Heart right ventricle (tissue), 16 donors: ENCODE measurements around the gene CATSPER3. TPM values are rescaled to one million over a fixed set of nuclear protein-coding genes. Genes with fewer than 3 reads are reported as not detected.

Experiments used
- ATAC-seq, 8 donors: fragments of 200-7000 bp; cut with Tn5 transposase; one replicate each; pipeline ENCODE4 v1.9.1; 2020; ENCODE audit warnings: mild to moderate bottlenecking in 8 of 8, moderate library complexity in 8 of 8, moderate number of reproducible peaks in 1 of 8
- DNase-seq, 2 donors: peaks; one replicate each; pipeline ENCODE4 v3.0.0-alpha.2; 2020
- H3K27ac ChIP-seq, 10 donors: fragments of 200-600 bp; sonication (generic) in 2 of 10; one replicate each; pipeline versions ENCODE4 v1.5.0 to v1.8.0; 2020 to 2022; ENCODE audit warnings: mild to moderate bottlenecking in 3 of 10
- H3K27me3 ChIP-seq, 7 donors: fragments of 200-600 bp; one replicate each; pipeline ENCODE4 v1.8.0; 2021 to 2022; ENCODE audit warnings: mild to moderate bottlenecking in 2 of 7
- H3K36me3 ChIP-seq, 9 donors: fragments of 200-600 bp; sonication (generic) in 1 of 9; one replicate each; pipeline versions ENCODE4 v1.5.0 to v1.8.0; 2020 to 2022; ENCODE audit warnings: mild to moderate bottlenecking in 2 of 9
- H3K4me1 ChIP-seq, 9 donors: fragments of 200-600 bp; sonication (generic) in 1 of 9; one replicate each; pipeline versions ENCODE4 v1.5.0 to v1.8.0; 2020 to 2022; ENCODE audit warnings: mild to moderate bottlenecking in 4 of 9
- H3K4me3 ChIP-seq, 10 donors: fragments of 200-600 bp; sonication (generic) in 2 of 10; one replicate each; pipeline versions ENCODE4 v1.5.0 to v1.8.0; 2020 to 2022; ENCODE audit warnings: mild to moderate bottlenecking in 7 of 10, moderate library complexity in 2 of 10
- H3K9me3 ChIP-seq, 11 donors: fragments of 200-600 bp in 10 of 11; sonication (generic) in 2 of 11; one replicate each; pipeline versions ENCODE4 v1.5.0 to v1.8.0; 2013 to 2022; ENCODE audit warnings: mild to moderate bottlenecking in 2 of 11, control low read depth in 1 of 11, moderate library complexity in 1 of 11
- WGBS, 2 donors: extraction: QIAGEN DNeasy Blood & Tissue Kit; methylation state at CpG; one replicate each; pipeline ENCODE4 v1.1.7; 2013; ENCODE audit warnings: inconsistent platforms in 1 of 2; 5-methylcytosine and 5-hydroxymethylcytosine counted together
- intact Hi-C, 10 donors: fragments of 100-400 bp; cut with DNase I; formaldehyde crosslinking; loops; one replicate each; pipeline versions ENCODE4 v1.11.1 to v1.14.2; 2022
- polyA plus RNA-seq, 2 donors: library from polyadenylated mRNA; stranded (reverse); fragments of 200-250 nt; gene quantifications; one replicate each; pipeline ENCODE4 v1.2.3, GENCODE V29; 2013
- total RNA-seq, 10 donors: library from RNA; stranded (reverse); fragmentation: NEBNext Ultra II Directional in 3 of 10; extraction: Animal tissue kit (Norgen Biotek cat#: 25700) in 3 of 10; gene quantifications; one replicate each; pipeline versions ENCODE4 v1.2.1 to v1.2.4, GENCODE V29; 2021 to 2023
- TF ChIP-seq, protein P1 (sequence below), 9 donors: fragments of 200-600 bp; sonication (generic) in 2 of 9; IDR thresholded peaks; one replicate each; pipeline versions ENCODE4 v1.5.0 to v1.8.0; 2021 to 2022; ENCODE audit warnings: antibody characterized with exemption in 9 of 9, mild to moderate bottlenecking in 5 of 9, moderate library complexity in 1 of 9
- donor health status: Arrhythmogenic right ventricular cardiomyopathy.
- donor health status: ischemic (EF 13 %, LVEDD 7.1; RV severe dilation, severe dysfunction).
- donor health status: healthy with polysubstance abuse.
- donor health status: DM: no; HTN: yes; CAD: no.
- donor health status: DM: no; HTN: no; CAD: no.
- donor health status: ischemic (EF 25% LVEDD 6.9; RV normal size, moderate dysfunction).
- donor health status: ischemic (EF 25% LVEDD 5.7; RV mildly dilated, moderate dysfunction).
- donor health status: healthy.
- donor health status: DM: yes; HTN: yes; CAD: no.
- donor health status: Ischemic cardiomyopathy.
- donor health status: ischemic (EF 35%, LVEDD 5.7; RV mildly dilated, moderate dysfunction).
- donor health status: nonischemic (EF 11% LVEDD 7.7; RV severe dilation, severe dysfunction).
- donor health status: DM: yes; HTN: yes; CAD: no.
- donor health status: PGD.
- donor health status: ischemic (EF 29% LVEDD 5.4; RV normal size, mild dysfunction).
- donor health status: nonischemic (EF 23%, LVEDD 6.1; RV moderate dilation, normal function).

CATSPER3 gene
- total and polyA plus RNA-seq, 12 donors, result 0.37 to 1.1 (median 0.72) TPM

DNA sequence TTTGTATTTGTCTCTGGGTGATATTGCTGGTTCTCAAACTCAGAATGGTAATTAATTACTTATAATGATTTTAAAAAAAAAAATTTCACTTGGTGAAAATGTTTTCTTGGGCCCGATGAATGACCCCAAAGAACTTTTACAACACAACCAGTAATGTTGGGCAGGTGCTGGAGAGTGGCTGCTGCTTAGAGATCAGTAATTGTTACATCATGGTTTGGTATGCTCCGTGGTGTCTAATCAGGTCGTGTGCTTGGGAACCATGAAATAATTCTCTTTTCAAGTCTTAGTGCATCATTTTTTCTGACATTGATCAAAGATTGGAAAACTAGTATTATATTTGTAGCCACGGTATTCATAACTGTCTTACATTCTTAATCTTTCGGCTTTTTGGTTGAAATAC, 33.5 kb upstream of the CATSPER3 start:
- H3K4me3 ChIP-seq, result no peak overlapping the region
- no peak for ATAC-seq
- H3K4me1 ChIP-seq, result no peaks in the 10 kb centered on the region
- no peaks in the 10 kb centered on the region for H3K27me3 ChIP-seq
- WGBS, 2 donors, result 96 to 97% methylated on average over 5 of the region's 5 CpGs
- TF ChIP-seq, protein P1, sequence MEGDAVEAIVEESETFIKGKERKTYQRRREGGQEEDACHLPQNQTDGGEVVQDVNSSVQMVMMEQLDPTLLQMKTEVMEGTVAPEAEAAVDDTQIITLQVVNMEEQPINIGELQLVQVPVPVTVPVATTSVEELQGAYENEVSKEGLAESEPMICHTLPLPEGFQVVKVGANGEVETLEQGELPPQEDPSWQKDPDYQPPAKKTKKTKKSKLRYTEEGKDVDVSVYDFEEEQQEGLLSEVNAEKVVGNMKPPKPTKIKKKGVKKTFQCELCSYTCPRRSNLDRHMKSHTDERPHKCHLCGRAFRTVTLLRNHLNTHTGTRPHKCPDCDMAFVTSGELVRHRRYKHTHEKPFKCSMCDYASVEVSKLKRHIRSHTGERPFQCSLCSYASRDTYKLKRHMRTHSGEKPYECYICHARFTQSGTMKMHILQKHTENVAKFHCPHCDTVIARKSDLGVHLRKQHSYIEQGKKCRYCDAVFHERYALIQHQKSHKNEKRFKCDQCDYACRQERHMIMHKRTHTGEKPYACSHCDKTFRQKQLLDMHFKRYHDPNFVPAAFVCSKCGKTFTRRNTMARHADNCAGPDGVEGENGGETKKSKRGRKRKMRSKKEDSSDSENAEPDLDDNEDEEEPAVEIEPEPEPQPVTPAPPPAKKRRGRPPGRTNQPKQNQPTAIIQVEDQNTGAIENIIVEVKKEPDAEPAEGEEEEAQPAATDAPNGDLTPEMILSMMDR (IDR thresholded peaks at IDR 0.05), result no peak
- H3K36me3 ChIP-seq, result peaks cover 0 to 78% (median 7%) of the 10 kb centered on the region in 9 donors
- H3K9me3 ChIP-seq, result no peaks in the 10 kb centered on the region
- intact Hi-C loops, result loop anchor here in 1 of 10 donors (10.0 kb wide), 1 partner anchor 261 kb away; no protein-coding TSS in a partner anchor
- DNase-seq, result no peak
- H3K27ac ChIP-seq, result no peak overlapping the region

DNA sequence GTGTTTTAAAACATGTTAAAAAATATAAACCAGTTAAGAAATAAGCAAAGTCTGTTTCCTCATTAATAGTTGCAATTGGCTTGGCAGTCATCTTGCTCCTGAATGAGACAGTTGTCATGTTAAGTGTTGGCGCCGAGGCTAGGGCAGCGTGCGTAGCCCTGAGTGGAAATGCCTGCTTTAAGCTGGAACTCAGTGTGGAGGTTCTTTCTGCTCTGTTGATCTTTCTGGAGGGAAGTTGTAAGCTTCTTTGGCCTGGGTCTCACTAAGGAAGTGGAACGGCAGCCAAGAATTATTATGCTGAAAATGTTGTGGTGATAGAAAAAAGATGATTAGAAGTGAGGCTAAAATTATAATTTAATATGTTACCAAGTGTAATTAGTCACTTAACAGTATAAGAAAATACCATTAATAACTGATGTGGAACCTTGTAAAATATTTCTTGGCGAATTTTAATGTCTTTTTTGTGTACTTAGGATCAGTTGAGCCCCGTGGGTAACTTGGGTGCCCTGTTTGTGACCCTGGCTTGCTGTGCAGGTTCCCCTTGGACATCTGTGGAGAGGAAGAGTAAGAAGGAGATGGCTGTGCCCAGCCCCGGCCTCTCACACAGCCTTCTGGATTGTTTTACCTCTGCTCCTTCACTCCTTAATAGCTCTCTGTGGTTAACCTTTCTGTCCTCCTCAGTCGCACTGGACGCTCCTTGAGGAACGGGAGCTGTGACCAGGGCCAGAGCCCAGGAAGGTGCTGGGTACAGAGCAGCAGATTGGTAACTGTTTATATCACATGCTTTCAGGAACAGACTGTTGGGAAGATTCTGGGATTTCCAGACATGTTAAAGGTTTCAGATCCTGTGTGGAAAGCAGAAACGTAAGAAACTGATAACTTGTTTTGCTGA, 31.8 kb upstream of the CATSPER3 start:
- no peak for ATAC-seq
- TF ChIP-seq, protein P1 (IDR thresholded peaks at IDR 0.05), result no peak
- H3K9me3 ChIP-seq, result no peaks in the 10 kb centered on the region
- no peaks in the 10 kb centered on the region for H3K27me3 ChIP-seq
- peaks cover 0 to 75% (median 0%) of the 10 kb centered on the region in 9 donors for H3K36me3 ChIP-seq
- H3K4me1 ChIP-seq, result no peaks in the 10 kb centered on the region
- H3K27ac ChIP-seq, result no peak overlapping the region
- no peak for DNase-seq
- WGBS, 2 donors, result 77 to 78% methylated on average over 12 of the region's 12 CpGs
- no peak overlapping the region for H3K4me3 ChIP-seq
- intact Hi-C loops, result loop anchor here in 1 of 10 donors (10.0 kb wide), 1 partner anchor 259 kb away; no protein-coding TSS in a partner anchor

GRCh38 chr5:134937526-134937925, 30.2 kb upstream of the CATSPER3 start:
- Histone ChIP-seq H3K27ac (no peak overlapping the region), H3K4me3 (no peak overlapping the region), H3K27me3 (no peaks in the 10 kb centered on the region), H3K36me3 (peaks cover 0 to 66% (median 0%) of the 10 kb centered on the region in 9 donors), H3K9me3 (no peaks in the 10 kb centered on the region), H3K4me1 (no peaks in the 10 kb centered on the region)
- ATAC-seq (no peak), DNase-seq (no peak)
- TF ChIP-seq, protein P1 (IDR thresholded peaks at IDR 0.05), result no peak
- 89 to 91% methylated on average over 8 of the region's 8 CpGs for WGBS, 2 donors
- intact Hi-C loops, result loop anchor here in 1 of 10 donors (10.0 kb wide), 1 partner anchor 257 kb away; no protein-coding TSS in a partner anchor

DNA sequence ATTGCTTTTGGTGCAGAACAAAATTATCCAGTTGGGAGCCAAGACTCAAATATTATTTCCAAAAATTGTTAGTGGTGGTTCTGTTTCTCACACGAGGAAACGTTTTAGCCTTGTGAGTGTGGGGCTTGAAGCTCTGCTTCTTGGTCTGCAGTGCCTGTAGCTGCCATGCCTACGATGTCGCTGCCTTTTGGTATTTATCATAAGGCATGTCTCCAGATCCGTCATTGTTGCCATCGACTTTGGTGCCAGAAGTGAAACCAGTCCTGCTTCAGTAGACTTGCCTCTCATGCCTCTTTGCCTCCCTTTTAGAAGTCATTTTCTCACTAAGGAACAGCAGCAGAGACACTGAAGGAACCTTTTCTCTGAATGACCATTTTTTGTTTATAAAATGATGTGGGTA, 29.7 kb upstream of the CATSPER3 start:
- Histone ChIP-seq H3K36me3 (peaks cover 0 to 63% (median 0%) of the 10 kb centered on the region in 9 donors), H3K27me3 (no peaks in the 10 kb centered on the region), H3K9me3 (no peaks in the 10 kb centered on the region), H3K4me1 (no peaks in the 10 kb centered on the region), H3K27ac (no peak overlapping the region), H3K4me3 (no peak overlapping the region)
- 87 to 88% methylated on average over 6 of the region's 6 CpGs for WGBS, 2 donors
- intact Hi-C loops, result loop anchor here in 1 of 10 donors (10.0 kb wide), 1 partner anchor 257 kb away; no protein-coding TSS in a partner anchor
- ATAC-seq (no peak), DNase-seq (no peak)
- TF ChIP-seq, protein P1 (IDR thresholded peaks at IDR 0.05), result no peak
